Karpas-422 (cell line): ENCODE measurements around the gene SSH2. TPM values are rescaled to one million over a fixed set of nuclear protein-coding genes. Genes with fewer than 3 reads are reported as not detected.
"Not testable (repeated sequence)": the region's sequence is repeated elsewhere in the genome, so short reads cannot be mapped to it uniquely, and the experiment has no call there.

Experiments used
- DNase-seq: peaks from one replicate; pipeline ENCODE4 v3.0.0-alpha.2; 2015
- H2AFZ ChIP-seq: fragments of 200-600 bp; sonication (generic); 2 replicates; pipeline ENCODE4 v1.6.1; 2014; ENCODE audit warnings: antibody characterized with exemption, low read length, mixed read lengths
- H3K27ac ChIP-seq: fragments of 200-600 bp; sonication (generic); 2 replicates; pipeline ENCODE4 v1.5.1; 2014; ENCODE audit warnings: mild to moderate bottlenecking, low read length, moderate library complexity
- H3K27me3 ChIP-seq: fragments of 200-600 bp; sonication (generic); 2 replicates; pipeline ENCODE4 v1.6.1; 2014; ENCODE audit warnings: low read length, mixed read lengths
- H3K36me3 ChIP-seq: fragments of 200-600 bp; sonication (generic); 2 replicates; pipeline ENCODE4 v1.6.1; 2014; ENCODE audit warnings: low read length, mixed read lengths; ENCODE audit not compliant: insufficient read depth
- H3K4me1 ChIP-seq: fragments of 200-600 bp; sonication (generic); 2 replicates; pipeline ENCODE4 v1.6.1; 2014; ENCODE audit warnings: mild to moderate bottlenecking, low read length, mixed read lengths
- H3K4me2 ChIP-seq: fragments of 200-600 bp; sonication (generic); 2 replicates; pipeline ENCODE4 v1.6.1; 2014; ENCODE audit warnings: low read length, low read depth, mild to moderate bottlenecking; ENCODE audit not compliant: poor library complexity, severe bottlenecking
- H3K4me3 ChIP-seq: fragments of 200-600 bp; sonication (generic); 2 replicates; pipeline ENCODE4 v1.5.1; 2014; ENCODE audit warnings: mild to moderate bottlenecking, antibody characterized with exemption, low read length, mixed read lengths
- H3K79me2 ChIP-seq: fragments of 200-600 bp; sonication (generic); 2 replicates; pipeline ENCODE4 v1.6.1; 2014; ENCODE audit warnings: mild to moderate bottlenecking, low read length, mixed read lengths
- H3K9ac ChIP-seq: fragments of 200-600 bp; sonication (generic); 2 replicates; pipeline ENCODE4 v1.6.0; 2014; ENCODE audit warnings: low read length
- H3K9me2 ChIP-seq: fragments of 200-600 bp; sonication (generic), shearing (Covaris generic); replicated peaks from 2 replicates; pipeline ENCODE4 v1.6.0; 2014; ENCODE audit warnings: mild to moderate bottlenecking, low read length, moderate library complexity; ENCODE audit not compliant: insufficient read depth
- H3K9me3 ChIP-seq: fragments of 300-700, 200-600 bp; sonication (generic); 2 replicates; pipeline ENCODE4 v1.6.1; 2014; ENCODE audit warnings: low read length, mixed read lengths
- H4K20me1 ChIP-seq: fragments of 200-600 bp; sonication (generic); 2 replicates; pipeline ENCODE4 v1.6.1; 2014; ENCODE audit warnings: mild to moderate bottlenecking, antibody characterized with exemption, low read length, low read depth; ENCODE audit not compliant: insufficient read depth
- total RNA-seq: library from RNA; depleted of rRNA; stranded (reverse); fragments of >200 nt; shearing (Covaris generic); gene quantifications from 2 replicates; pipeline ENCODE4 v1.2.3, GENCODE V29; 2014; ENCODE audit warnings: low replicate concordance

The SSH2 gene
- total RNA-seq, 1 experiment from 2014 or later = 53.9 TPM

- Histone ChIP-seq H3K79me2 (peaks cover 2% of the 10 kb centered on the region; the same call in 1 of the 2 replicates), H3K4me1 (peaks cover 11% of the 10 kb centered on the region), H3K4me2 (no peak overlapping the region), H3K9ac (no peak overlapping the region), H3K4me3 (no peak overlapping the region), H3K27ac (no peak overlapping the region), H3K27me3 (no peaks in the 10 kb centered on the region), H3K9me2 (no peaks in the 10 kb centered on the region), H3K9me3 (no peaks in the 10 kb centered on the region), H4K20me1 (no peaks in the 10 kb centered on the region), H2AFZ (no peak overlapping the region), H3K36me3 (peaks cover 22% of the 10 kb centered on the region)
- no peak for DNase-seq
These were observed 270.9 kb downstream of the SSH2 start for GRCh38 chr17:29659155-29659554.

GRCh38 chr17:29655323-29655722, 274.7 kb downstream of the SSH2 start:
- H3K79me2 ChIP-seq = peaks cover 5% of the 10 kb centered on the region; the same call in 1 of the 2 replicates
- no peak overlapping the region for H3K4me2 ChIP-seq
- H3K9ac ChIP-seq = no peak overlapping the region
- H3K4me1 ChIP-seq = no peaks in the 10 kb centered on the region; the same call in 1 of the 2 replicates
- H3K4me3 ChIP-seq = no peak overlapping the region
- H3K9me3 ChIP-seq = no peaks in the 10 kb centered on the region
- no peak for DNase-seq
- no peaks in the 10 kb centered on the region for H3K27me3 ChIP-seq
- no peak overlapping the region for H2AFZ ChIP-seq
- H3K27ac ChIP-seq = no peak overlapping the region
- H3K36me3 ChIP-seq = peaks cover 22% of the 10 kb centered on the region
- no peaks in the 10 kb centered on the region for H3K9me2 ChIP-seq
- no peaks in the 10 kb centered on the region for H4K20me1 ChIP-seq

- Histone ChIP-seq H3K4me2 (no peak overlapping the region), H3K9me2 (no peaks in the 10 kb centered on the region), H3K9ac (no peak overlapping the region), H3K4me1 (no peaks in the 10 kb centered on the region; the same call in 1 of the 2 replicates), H3K27me3 (no peaks in the 10 kb centered on the region), H4K20me1 (no peaks in the 10 kb centered on the region), H3K27ac (no peak overlapping the region), H3K79me2 (peaks cover 5% of the 10 kb centered on the region; the same call in 1 of the 2 replicates), H3K9me3 (no peaks in the 10 kb centered on the region), H2AFZ (no peak overlapping the region), H3K4me3 (no peak overlapping the region), H3K36me3 (peaks cover 21% of the 10 kb centered on the region)
- DNase-seq = no peak
These were observed 275.9 kb downstream of the SSH2 start for GRCh38 chr17:29653995-29654714.

GRCh38 chr17:29652976-29653375, 277.1 kb downstream of the SSH2 start:
- 0 out of 2 replicates have a peak, but pooled peaks cover 5% of the 10 kb centered on the region for H3K79me2 ChIP-seq
- no peak overlapping the region for H3K4me2 ChIP-seq
- H3K27ac ChIP-seq = no peak overlapping the region
- H3K9ac ChIP-seq = no peak overlapping the region
- no peaks in the 10 kb centered on the region for H3K27me3 ChIP-seq
- H3K36me3 ChIP-seq = peaks cover 17% of the 10 kb centered on the region
- H4K20me1 ChIP-seq = no peaks in the 10 kb centered on the region
- no peak overlapping the region for H2AFZ ChIP-seq
- H3K4me3 ChIP-seq = no peak overlapping the region
- H3K4me1 ChIP-seq = no peaks in the 10 kb centered on the region; the same call in 1 of the 2 replicates
- DNase-seq = no peak
- no peaks in the 10 kb centered on the region for H3K9me2 ChIP-seq
- H3K9me3 ChIP-seq = no peaks in the 10 kb centered on the region

GRCh38 chr17:29651913-29652312, 278.1 kb downstream of the SSH2 start:
- H3K79me2 ChIP-seq, H3K4me1 ChIP-seq, H3K4me3 ChIP-seq, H4K20me1 ChIP-seq, DNase-seq, H3K27ac ChIP-seq, H2AFZ ChIP-seq, H3K9me2 ChIP-seq, H3K27me3 ChIP-seq, H3K9ac ChIP-seq, H3K4me2 ChIP-seq, H3K9me3 ChIP-seq: not testable (repeated sequence)
- H3K36me3 ChIP-seq = peaks cover 17% of the 10 kb centered on the region

- Histone ChIP-seq H3K9me3 (no peaks in the 10 kb centered on the region), H3K79me2 (0 out of 2 replicates have a peak, but pooled peaks cover 5% of the 10 kb centered on the region), H2AFZ (no peak overlapping the region), H3K36me3 (peaks cover 17% of the 10 kb centered on the region), H3K4me1 (no peaks in the 10 kb centered on the region; the same call in 1 of the 2 replicates), H3K9me2 (no peaks in the 10 kb centered on the region), H3K27me3 (no peaks in the 10 kb centered on the region), H4K20me1 (no peaks in the 10 kb centered on the region), H3K27ac (no peak overlapping the region), H3K9ac (no peak overlapping the region), H3K4me3 (no peak overlapping the region), H3K4me2 (no peak overlapping the region)
- no peak for DNase-seq
These were observed 279.6 kb downstream of the SSH2 start for GRCh38 chr17:29650396-29650795.

- Histone ChIP-seq H3K9me2 (no peaks in the 10 kb centered on the region), H3K27me3 (no peaks in the 10 kb centered on the region), H3K4me1 (no peaks in the 10 kb centered on the region; the same call in 1 of the 2 replicates), H3K79me2 (0 out of 2 replicates have a peak, but pooled peaks cover 4% of the 10 kb centered on the region), H4K20me1 (no peaks in the 10 kb centered on the region), H3K4me2 (no peak overlapping the region), H3K4me3 (no peak overlapping the region), H3K9me3 (no peaks in the 10 kb centered on the region), H2AFZ (no peak overlapping the region), H3K27ac (no peak overlapping the region), H3K9ac (no peak overlapping the region), H3K36me3 (peaks cover 11% of the 10 kb centered on the region; the same call in 1 of the 2 replicates)
- no peak for DNase-seq
These were observed 280.7 kb downstream of the SSH2 start for GRCh38 chr17:29649359-29649758.

GRCh38 chr17:29648005-29648404, 282.0 kb downstream of the SSH2 start:
- H3K9ac ChIP-seq = no peak overlapping the region
- H3K4me2 ChIP-seq = no peak overlapping the region
- DNase-seq = no peak
- H3K79me2 ChIP-seq = no peaks in the 10 kb centered on the region
- no peaks in the 10 kb centered on the region for H4K20me1 ChIP-seq
- no peak overlapping the region for H3K4me3 ChIP-seq
- H2AFZ ChIP-seq = no peak overlapping the region
- H3K9me2 ChIP-seq = no peaks in the 10 kb centered on the region
- H3K27me3 ChIP-seq = no peaks in the 10 kb centered on the region
- H3K9me3 ChIP-seq = no peaks in the 10 kb centered on the region
- H3K36me3 ChIP-seq = peaks cover 6% of the 10 kb centered on the region; the same call in 1 of the 2 replicates
- H3K27ac ChIP-seq = no peak overlapping the region
- peaks cover 3% of the 10 kb centered on the region for H3K4me1 ChIP-seq
